CD4-positive, alpha-beta T cell treated with Interferon gamma for 1 hour (primary cell): ENCODE measurements around the gene ZNF473.
"Not testable (repeated sequence)": the region's sequence is repeated elsewhere in the genome, so short reads cannot be mapped to it uniquely, and the experiment has no call there.

ENCODE experiments used
- DNase-seq: peaks from one replicate; pipeline ENCODE4 v3.0.0-alpha.2; 2020

Gene ZNF473

DNA sequence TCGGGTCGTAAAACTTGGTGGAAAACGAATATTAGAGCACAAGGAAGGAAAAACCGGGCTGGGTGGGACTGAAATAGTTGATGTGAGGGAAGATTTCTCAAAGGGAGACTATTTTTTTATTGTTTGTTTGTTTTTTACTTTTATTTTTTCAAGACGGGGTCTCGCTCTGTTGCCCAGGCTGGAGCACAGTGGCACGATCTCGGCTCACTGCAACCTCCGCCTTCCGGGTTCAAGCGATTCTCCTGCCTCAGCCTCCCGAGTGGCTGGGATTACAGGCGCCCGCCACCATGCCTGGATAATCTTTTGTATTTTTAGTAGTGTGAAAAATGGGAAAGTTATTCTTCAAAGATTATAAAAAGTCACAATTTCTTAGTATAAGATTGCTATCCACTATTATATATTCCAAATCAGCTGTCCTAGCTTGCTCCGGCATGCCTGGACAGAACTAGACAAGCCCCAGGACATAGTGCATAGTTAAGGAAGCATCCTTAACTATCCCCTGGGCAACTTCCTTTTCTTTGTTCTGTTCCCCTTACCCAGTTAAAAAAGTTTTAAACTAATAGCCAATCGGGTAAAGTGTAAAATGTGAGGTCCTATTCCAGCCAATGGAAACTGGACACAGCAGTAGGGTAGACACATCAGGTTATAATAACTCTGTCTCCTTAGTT is 25.6 kb downstream of the ZNF473 start:
- not testable (repeated sequence) for DNase-seq

DNA sequence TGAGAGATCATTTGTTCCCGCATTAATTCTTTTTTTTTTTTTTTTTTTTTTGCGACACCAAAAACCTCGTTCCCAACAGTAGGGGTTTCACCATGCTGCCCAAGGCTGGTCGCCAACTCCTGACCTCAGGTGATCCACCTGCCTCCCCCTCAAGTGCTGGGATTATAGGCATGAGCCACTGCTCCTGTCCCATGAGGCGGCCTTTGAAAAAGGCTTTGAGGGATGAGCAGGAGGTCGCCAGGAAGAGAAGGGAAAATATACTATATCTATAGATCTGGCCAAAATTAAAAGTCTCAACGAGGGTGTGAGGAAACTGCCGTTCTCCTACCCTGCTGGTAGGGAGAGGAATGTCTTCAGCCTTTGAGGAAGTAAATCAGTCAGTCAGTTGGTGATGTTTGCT is 26.2 kb downstream of the ZNF473 start:
- DNase-seq: no peak

DNA sequence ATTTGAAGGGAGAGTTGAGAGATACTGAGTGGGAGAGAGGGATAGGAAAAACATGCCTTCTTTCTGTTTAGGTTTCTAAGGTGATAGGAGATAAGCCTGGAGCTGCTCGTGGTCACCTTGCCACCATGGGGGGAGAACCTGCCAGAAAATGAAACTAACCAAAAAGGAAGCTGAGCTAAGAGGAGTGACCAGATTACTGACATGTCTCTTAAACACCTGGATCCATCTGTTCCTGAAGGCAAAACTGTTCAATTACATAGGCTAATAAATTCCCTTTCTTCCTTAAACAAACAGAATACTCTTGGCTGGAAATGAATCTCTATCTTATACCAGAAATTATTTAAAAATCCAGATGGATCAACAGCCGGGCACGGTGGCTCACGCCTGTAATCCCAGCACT is 27.3 kb downstream of the ZNF473 start:
- DNase-seq: no peak

DNA sequence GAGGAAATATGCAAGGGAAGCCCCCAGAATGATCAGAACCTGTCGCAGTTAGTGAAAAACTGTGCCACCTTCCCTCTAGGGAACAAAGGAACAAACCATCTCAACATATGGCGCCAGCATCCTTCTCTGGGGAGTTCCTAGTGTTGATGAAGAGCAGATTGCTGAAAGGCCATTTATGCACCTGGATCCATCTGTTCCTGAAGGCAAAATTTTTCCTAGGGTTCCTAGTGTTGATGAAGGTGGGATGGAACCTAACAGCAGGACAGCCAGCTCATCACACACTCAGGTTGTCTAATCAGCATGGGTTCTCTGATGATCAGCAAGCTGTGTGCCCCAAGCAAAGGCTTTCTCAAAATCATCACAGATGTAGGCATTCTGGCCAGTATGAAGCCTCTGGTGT is 32.6 kb downstream of the ZNF473 start:
- no peak for DNase-seq

DNA sequence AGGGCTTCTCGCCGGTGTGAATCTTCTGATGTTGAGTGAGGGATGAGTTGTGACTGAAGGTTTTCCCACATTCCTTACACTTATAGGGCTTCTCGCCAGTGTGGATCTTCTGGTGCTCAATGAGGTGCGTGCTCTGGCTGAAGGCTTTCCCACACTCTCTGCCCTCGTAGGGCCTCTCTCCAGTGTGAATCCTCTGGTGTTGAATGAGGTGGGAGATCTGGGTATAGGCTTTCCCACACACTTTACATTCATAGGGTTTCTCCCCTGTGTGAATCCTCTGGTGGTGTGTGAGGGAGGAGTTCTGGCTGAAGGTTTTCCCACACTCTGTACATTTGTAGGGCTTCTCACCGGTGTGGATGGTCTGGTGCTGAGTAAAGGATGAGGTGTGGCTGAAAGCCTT is 33.2 kb downstream of the ZNF473 start:
- DNase-seq: no peak

DNA sequence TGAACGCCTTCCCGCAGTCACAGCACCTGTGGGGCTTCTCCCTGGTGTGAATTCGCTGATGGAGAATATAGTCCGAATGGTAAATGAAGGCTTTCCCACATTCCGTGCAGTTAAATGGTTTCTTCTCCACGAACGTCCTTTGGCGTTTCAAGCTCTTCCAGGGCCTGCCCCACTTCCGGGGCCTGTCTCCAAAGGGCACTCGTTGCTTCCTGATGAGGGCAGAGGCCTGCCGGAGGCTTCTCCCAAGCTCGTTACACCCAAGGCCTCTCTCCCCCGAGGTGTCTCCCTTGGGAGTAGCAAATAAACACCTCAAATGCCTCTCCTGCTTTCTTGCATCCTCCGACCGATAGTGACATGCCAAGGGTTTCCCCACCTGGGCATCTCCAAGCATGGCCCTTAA is 34.3 kb downstream of the ZNF473 start:
- DNase-seq: no peak

DNA sequence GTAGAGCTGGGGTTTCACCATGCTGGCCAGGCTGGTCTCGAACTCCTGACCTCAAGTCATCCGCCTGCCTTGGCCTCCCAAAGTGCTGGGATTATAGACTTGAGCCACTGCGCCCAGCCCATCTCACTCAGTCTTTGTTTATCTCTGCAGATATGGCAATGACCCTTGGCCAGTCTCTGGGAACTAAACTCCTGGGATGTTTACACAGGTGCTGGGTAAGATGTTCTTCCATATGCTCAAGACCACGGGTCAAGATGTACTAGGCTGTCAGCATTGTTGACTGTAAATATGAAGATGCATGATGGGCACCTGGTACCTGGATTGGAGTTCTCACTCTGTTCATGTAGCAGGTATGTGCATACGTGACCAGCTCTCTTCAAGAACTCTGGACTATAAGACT is 35.8 kb downstream of the ZNF473 start:
- DNase-seq: no peak

DNA sequence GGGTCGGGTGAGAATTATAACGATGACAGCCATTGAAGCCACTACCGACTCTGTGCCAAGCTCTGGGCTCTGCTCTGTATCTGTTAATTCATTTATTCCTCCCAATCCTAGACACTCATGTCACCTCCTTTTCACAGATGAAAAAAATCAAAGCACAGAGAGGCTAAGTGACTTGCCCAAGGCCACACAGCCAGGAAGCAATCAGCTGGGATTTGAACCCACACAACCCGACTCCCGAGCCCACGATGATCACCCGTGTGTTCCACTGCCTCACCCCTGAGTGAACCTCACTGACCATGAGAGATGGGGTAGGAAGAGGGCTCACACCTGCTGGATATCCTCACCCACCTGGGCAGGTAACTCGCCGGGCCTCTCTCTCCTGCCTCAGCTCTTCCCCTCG is 40.1 kb downstream of the ZNF473 start:
- DNase-seq: no peak

DNA sequence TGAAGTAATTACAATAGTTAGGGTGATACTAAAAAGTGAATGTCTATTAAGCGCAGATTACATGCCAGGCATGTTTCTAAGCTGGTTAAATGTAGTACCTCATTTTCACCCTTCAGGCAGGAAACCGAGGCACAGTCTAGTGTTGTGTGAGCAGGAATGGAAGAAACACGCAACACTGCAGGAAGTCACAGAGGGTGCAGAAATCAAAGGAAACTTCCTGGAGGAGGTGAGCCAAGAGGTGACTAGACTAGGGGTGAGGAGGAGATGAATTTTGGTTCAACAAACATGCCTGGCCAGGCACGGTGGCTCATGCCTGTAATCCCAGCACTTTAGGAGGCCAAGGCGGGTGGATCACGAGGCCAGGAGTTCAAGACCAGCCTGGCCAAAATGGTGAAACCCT is 41.8 kb downstream of the ZNF473 start:
- DNase-seq: no peak

DNA sequence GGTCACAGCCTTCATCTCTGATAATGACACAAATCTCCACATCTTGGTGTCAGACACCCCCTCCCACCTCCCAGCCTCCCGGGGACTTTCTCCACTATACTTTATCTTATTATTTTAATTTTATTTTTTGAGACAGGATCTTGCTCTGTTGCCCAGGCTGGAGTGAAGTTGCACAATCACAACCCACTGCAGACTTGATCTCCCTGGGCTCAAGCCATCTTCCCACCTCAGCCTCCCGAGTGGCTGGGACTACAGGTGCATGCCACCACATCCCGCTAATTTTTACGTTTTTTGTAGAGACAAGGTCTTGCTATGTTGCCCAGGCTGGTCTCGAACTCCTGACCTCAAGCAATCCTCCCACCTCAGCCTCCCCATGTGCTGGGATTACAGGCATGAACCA is 42.6 kb downstream of the ZNF473 start:
- not testable (repeated sequence) for DNase-seq

DNA sequence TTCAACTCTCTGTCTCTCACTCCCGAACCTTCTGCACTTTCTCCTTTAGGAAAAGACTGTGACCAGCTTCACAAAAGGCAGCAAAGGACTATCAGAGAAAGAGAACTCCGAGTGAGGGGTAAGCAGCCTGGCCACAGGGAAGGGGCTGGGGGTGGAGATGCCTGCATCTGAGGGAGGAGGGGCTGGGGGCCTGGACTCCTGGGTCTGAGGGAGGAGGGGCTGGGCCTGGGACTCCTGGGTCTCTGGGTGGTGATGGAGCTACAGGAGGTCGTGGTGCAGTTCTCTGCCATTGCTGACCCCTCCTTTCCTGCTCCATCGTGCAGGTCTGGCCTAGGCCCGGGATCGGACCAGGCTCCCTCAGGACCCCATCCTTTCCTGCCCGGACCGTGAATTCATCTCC is 49.3 kb downstream of the ZNF473 start:
- DNase-seq: not testable (repeated sequence)

DNA sequence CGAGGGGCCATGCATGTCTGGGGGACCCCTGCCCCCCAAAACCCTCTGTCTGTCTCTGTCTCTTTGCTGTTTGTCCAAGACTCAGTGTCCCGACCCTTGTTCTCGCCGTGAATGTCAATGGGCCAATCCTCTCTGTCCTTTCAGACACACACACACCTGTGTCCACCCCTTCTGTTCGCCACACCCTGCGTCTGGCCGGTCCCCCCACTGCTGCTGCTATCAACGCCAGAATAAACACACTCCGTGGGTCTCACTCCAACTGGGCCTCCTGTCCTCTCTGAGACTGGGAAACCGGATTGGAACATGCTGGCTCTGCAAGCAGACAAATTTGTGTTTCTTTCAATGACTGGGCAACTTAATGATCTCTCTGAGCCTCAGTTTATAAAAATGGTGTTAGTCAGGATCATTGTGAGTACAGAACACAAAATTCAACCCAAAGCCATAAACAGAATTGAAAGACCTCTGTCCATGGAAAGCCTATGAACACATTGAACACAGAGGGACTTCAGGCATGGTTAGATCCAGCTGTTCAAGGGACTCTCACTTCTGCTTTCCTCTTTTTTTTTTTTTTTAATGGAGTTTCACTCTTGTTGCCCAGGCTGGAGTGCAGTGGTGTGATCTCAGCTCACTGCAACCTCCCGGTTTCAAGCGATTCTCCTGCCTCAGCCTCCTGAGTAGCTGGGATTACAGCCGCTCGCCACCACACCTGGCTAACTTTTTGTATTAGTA is 50.0 kb downstream of the ZNF473 start:
- DNase-seq: not testable (repeated sequence)

DNA sequence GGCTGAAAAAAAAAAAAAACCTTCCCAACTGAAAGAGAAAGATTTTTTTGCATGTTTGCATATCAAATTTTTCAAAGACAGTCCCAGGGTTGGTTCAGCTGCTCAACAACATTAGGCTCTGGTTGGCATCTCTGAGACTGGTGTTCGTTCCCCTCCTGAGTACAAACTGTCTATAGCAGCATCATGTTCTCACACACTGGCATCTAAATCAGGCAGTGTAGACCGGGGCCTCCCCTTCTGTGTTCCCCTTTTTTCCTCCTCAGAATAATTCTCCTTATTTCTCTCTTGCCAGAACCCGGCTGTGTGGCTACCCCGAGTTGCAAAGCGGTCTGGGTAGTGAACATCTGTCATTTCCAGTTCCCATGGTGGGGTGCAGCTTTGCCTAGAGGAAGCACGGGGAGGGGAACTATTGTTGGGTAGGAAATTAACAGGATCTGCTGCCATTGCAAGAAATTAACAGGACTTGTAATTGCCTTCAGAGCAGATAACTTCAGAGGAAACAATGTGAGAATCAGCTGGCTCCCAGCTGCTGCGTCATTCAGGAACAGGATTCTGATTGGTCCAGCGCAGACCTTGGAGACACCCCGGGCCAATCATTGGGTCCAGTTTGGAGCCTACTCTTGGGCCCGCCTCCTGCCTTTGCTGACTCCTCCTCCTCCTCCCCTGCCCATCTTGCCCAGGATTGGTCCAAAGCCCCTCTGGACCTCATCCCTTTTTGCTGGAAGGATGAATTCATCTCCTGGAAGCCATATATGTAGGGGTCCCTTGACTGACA is 51.0 kb downstream of the ZNF473 start:
- DNase-seq: not testable (repeated sequence)

DNA sequence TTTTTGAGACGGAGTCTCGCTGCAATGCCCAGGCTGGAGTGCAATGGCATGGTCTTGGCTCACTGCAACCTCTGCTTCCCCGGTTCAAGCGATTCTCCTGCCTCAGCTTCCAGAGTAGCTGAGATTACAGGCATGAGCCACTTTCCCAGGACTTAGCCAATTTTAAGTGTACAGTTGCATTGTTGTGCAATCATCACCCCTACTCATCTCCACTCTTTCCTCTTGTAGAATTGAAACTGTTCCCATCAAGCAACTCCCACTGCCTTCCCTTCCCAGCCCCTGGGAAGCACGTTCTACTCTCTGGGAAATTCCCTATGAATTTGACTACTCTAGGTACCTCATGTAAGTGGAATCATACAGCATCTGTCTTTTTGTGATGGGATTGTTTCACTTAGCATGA is 53.2 kb downstream of the ZNF473 start:
- not testable (repeated sequence) for DNase-seq

DNA sequence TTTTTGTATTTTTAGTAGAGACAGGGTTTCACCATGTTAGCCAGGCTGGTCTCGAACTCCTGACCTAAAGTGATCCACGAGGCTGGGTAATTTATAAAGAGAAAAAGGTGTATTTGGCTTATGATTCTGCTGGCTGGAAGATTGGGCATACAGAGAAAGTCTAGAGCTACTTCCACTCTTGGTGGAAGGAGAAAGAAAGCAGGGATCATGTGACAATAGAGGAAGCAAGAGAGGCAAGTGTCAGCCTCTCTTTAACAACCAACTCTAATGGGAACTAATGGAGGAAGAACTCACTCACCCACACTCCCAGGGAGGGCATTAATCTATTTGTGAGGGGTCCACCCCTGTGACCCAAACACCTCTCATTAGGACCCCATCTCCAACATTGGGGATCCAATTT is 58.6 kb downstream of the ZNF473 start:
- DNase-seq: not testable (repeated sequence)

DNA sequence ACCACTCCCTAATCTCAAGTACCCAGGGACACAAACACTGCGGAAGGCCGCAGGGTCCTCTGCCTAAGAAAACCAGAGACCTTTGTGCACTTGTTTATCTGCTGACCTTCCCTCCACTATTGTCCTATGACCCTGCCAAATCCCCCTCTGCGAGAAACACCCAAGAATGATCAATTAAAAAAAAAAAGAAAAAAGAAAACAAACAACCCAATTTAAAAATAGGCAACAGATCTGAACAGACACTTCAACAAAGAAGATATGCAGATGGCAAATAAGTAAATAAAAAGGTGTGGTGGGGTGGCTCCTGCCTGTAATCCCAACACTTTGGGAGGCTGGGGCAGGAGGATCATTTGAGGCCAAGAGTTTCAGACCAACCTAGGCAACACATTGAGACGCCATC is 61.3 kb downstream of the ZNF473 start:
- DNase-seq: not testable (repeated sequence)

DNA sequence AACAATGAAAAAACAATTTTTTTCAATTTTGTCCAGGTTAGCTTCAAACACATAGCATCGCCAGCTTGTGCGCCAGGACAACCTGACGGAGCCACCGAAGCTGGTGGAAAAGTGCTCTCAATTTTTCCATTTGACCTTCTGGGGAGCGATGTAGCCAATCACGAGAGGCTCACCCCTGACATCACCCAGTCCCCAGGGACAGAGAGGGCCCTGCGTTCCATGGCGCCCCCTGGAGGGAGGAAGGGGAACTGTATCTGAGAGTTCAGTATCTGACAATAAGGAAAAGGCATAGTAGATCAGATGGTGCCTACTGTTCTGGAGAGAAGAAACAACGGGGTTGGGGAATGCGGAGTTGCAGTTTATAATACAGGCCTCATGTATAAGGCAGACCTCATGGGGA is 64.9 kb downstream of the ZNF473 start:
- DNase-seq: peak; percentile 8

DNA sequence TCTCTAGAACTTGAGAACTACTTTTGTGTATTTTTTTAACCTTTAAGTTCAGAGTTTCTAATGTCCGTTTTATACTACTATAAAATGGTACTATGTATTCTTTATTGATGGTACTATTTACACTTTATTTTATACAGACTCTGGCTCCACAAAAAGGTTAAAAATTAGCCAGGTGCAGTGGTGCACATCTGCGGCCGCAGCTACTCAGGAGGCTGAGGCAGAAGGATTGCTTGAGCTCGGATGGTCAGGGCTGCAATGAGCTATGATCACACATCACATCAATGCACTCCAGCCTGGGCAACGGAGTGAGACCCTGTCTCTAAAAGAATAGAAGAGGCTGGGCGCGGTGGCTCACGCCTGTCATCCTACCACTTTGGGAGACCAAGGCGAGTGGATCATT is 66.0 kb downstream of the ZNF473 start:
- DNase-seq: not testable (repeated sequence)

DNA sequence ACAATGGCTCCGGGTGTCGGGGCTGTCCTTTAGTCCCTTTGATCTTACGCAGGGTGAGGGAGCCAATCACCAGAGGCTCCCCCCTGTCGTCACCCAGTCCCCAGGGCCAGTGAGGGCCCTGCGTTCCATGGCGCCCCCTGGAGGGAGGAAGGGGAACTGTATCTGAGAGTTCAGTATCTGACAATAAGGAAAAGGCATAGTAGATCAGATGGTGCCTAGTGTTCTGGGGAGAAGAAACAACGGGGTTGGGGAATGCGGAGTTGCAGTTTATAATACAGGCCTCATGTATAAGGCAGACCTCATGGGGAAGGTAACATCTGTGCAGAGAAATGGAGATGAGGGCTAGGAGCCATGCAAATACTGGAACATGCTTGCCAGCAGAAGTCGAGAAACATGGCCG is 66.8 kb downstream of the ZNF473 start:
- not testable (repeated sequence) for DNase-seq

DNA sequence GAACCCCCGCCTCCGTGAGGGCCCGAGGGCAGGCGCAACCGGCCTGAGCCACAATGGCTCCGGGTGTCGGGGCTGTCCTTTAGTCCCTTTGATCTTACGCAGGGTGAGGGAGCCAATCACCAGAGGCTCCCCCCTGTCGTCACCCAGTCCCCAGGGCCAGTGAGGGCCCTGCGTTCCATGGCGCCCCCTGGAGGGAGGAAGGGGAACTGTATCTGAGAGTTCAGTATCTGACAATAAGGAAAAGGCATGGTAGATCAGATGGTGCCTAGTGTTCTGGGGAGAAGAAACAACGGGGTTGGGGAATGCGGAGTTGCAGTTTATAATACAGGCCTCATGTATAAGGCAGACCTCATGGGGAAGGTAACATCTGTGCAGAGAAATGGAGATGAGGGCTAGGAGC is 72.1 kb downstream of the ZNF473 start:
- not testable (repeated sequence) for DNase-seq

DNA sequence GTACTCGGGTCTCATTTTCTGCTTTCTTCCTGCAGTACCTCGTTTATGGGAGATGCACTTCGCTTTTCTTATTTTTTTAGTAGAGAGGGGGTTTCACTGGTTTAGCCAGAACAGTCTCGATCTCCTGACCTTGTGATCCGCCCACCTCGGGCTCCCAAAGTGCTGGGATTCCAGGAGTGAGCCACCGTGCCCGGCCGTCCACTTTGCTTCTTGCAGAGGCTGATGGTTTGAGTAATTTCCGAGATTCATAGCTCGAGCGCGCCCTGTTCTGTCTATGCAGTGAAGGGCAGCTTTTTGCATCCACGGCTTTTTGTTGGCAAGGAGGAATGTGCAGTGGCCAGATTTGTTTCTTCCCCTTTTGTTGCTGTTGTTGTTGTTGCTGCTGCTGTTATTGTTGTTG is 73.1 kb downstream of the ZNF473 start:
- DNase-seq: not testable (repeated sequence)

DNA sequence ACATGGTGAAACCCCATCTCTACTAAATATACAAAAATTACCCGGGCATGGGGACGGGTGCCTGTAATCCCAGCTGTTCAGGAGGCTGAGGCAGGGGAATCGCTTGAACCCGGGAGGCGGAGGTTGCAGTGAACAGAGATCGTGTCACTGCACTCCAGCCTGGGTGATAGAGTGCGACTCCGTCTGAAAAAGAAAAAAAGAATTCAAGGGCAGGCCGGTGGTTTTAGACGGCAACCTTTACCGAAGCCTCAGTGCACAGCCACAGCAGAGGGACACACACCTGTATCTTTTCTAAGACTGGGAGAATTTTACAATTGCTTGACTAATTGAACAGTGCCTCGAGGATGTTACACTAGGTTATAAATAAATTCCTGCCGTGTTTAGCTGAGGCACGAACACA is 73.9 kb downstream of the ZNF473 start:
- not testable (repeated sequence) for DNase-seq

DNA sequence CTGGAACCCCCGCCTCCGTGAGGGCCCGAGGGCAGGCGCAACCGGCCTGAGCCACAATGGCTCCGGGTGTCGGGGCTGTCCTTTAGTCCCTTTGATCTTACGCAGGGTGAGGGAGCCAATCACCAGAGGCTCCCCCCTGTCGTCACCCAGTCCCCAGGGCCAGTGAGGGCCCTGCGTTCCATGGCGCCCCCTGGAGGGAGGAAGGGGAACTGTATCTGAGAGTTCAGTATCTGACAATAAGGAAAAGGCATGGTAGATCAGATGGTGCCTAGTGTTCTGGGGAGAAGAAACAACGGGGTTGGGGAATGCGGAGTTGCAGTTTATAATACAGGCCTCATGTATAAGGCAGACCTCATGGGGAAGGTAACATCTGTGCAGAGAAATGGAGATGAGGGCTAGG is 75.1 kb downstream of the ZNF473 start:
- DNase-seq: not testable (repeated sequence)
